Fibroblast of lung (primary cell): ENCODE data around the gene C2CD4A. TPM values are rescaled to one million over a fixed set of nuclear protein-coding genes. Genes with fewer than 3 reads are reported as not detected.

Experiments
- DNase-seq, 2 donors: peaks; one replicate each; pipeline versions ENCODE4 v3.0.0 to v3.0.0-alpha.2; 2010; ENCODE audit warnings: low read depth in 2 of 2
- H2AFZ ChIP-seq: 2 replicates; pipeline ENCODE4 v1.5.1; 2012; ENCODE audit warnings: low read length, control low read depth, inconsistent platforms
- H3K27ac ChIP-seq: 2 replicates; pipeline ENCODE4 v1.5.1; 2011; ENCODE audit warnings: low read length, control low read depth; ENCODE audit not compliant: insufficient read depth
- H3K27me3 ChIP-seq: 2 replicates; pipeline ENCODE4 v1.5.1; 2011; ENCODE audit warnings: mild to moderate bottlenecking, low read length; ENCODE audit not compliant: control insufficient read depth, insufficient read depth
- H3K36me3 ChIP-seq: 2 replicates; pipeline ENCODE4 v1.5.1; 2011; ENCODE audit warnings: low read length; ENCODE audit not compliant: control insufficient read depth, insufficient read depth
- H3K4me1 ChIP-seq: 2 replicates; pipeline ENCODE4 v1.5.1; 2011; ENCODE audit warnings: low read length; ENCODE audit not compliant: control insufficient read depth, insufficient read depth; ENCODE audit errors: extremely low read depth
- H3K4me2 ChIP-seq: 2 replicates; pipeline ENCODE4 v1.5.1; 2011; ENCODE audit warnings: low read length, control low read depth; ENCODE audit not compliant: insufficient read depth; ENCODE audit errors: extremely low read depth
- H3K4me3 ChIP-seq, 4 experiments: fragments of 200-600 bp in 1 of 4; sonication (generic) in 1 of 4; replicated peaks in 1 of 4; 2 replicates each; pipeline ENCODE4 v1.5.1; 2011 to 2016; ENCODE audit warnings: low read length in 4 of 4, low read depth in 3 of 4, mild to moderate bottlenecking in 3 of 4, control low read depth in 2 of 4, inconsistent platforms in 1 of 4, mixed read lengths in 1 of 4; ENCODE audit not compliant: insufficient read depth in 1 of 4; ENCODE audit errors: control extremely low read depth in 1 of 4
- H3K79me2 ChIP-seq: 2 replicates; pipeline ENCODE4 v1.5.1; 2012; ENCODE audit warnings: mild to moderate bottlenecking, low read length, inconsistent platforms; ENCODE audit not compliant: control insufficient read depth, insufficient read depth
- H3K9ac ChIP-seq: 2 replicates; pipeline ENCODE4 v1.5.1; 2011; ENCODE audit warnings: mild to moderate bottlenecking, low read length, control low read depth; ENCODE audit not compliant: insufficient read depth
- H3K9me3 ChIP-seq: 2 replicates; pipeline ENCODE4 v1.5.1; 2012; ENCODE audit warnings: low read depth, low read length; ENCODE audit not compliant: control insufficient read depth, insufficient read depth
- H4K20me1 ChIP-seq: 2 replicates; pipeline ENCODE4 v1.5.1; 2011; ENCODE audit warnings: low read length; ENCODE audit not compliant: control insufficient read depth, insufficient read depth; ENCODE audit errors: extremely low read depth
- CTCF ChIP-seq, 2 donors: IDR thresholded peaks in 1 of 2; conservative IDR thresholded peaks in 1 of 2; 1 replicate in 1 of 2; 2 replicates in 1 of 2; pipeline ENCODE4 v1.5.1; 2011 to 2012; ENCODE audit warnings: low read length in 2 of 2, control low read depth in 1 of 2, inconsistent platforms in 1 of 2, low read depth in 1 of 2, mild to moderate bottlenecking in 1 of 2
- EZH2 ChIP-seq: IDR thresholded peaks from 2 replicates; pipeline ENCODE4 v1.5.1; 2012; ENCODE audit warnings: low read length, control low read depth, mild to moderate bottlenecking; ENCODE audit errors: missing control alignments
- polyA plus RNA-seq, 2 donors: library from polyadenylated mRNA; depleted of rRNA in 1 of 2; stranded (reverse) in 1 of 2; unstranded in 1 of 2; fragments of >200 nt; gene quantifications; 2 replicates each; pipeline ENCODE4 v1.2.1, GENCODE V29; 2011 to 2012; ENCODE audit warnings: missing spikeins in 1 of 2
- total RNA-seq: library from RNA; depleted of rRNA; stranded (reverse); fragments of >200 nt; gene quantifications from 2 replicates; pipeline ENCODE4 v1.2.1, GENCODE V29; 2014

Gene C2CD4A
- total and polyA plus RNA-seq, 2 donors (not counting 1 experiment from before 2014, with no cell fraction given): not detected

GRCh38 chr15:62079594-62079993, 12.8 kb downstream of the C2CD4A start:
- H3K4me1 ChIP-seq: no peaks in the 10 kb centered on the region
- no peak overlapping the region for H2AFZ ChIP-seq
- no peak overlapping the region for H3K27ac ChIP-seq
- no peak for DNase-seq
- H3K27me3 ChIP-seq: no peaks in the 10 kb centered on the region
- H4K20me1 ChIP-seq: no peaks in the 10 kb centered on the region
- H3K36me3 ChIP-seq: no peaks in the 10 kb centered on the region
- no peaks in the 10 kb centered on the region for H3K79me2 ChIP-seq
- H3K4me2 ChIP-seq: no peak overlapping the region
- no peak for TF ChIP-seq EZH2
- TF ChIP-seq CTCF (conservative IDR thresholded peaks at IDR 0.05 in 1 of 2, IDR thresholded peaks at IDR 0.05 in 1 of 2; ENCODE audit: low read depth in 1 of 2, low read length in 2 of 2): no peak
- H3K9ac ChIP-seq: no peak overlapping the region
- H3K9me3 ChIP-seq: no peaks in the 10 kb centered on the region
- H3K4me3 ChIP-seq: no peak overlapping the region

GRCh38 chr15:62083194-62084154, 16.7 kb downstream of the C2CD4A start:
- DNase-seq: no peak
- no peak overlapping the region for H2AFZ ChIP-seq
- H3K9me3 ChIP-seq: no peaks in the 10 kb centered on the region
- TF ChIP-seq CTCF (conservative IDR thresholded peaks at IDR 0.05 in 1 of 2, IDR thresholded peaks at IDR 0.05 in 1 of 2; ENCODE audit: low read depth in 1 of 2, low read length in 2 of 2) (no peak), EZH2 (no peak)
- no peak overlapping the region for H3K27ac ChIP-seq
- H3K4me1 ChIP-seq: no peaks in the 10 kb centered on the region
- H3K9ac ChIP-seq: no peak overlapping the region
- H3K27me3 ChIP-seq: no peaks in the 10 kb centered on the region
- H4K20me1 ChIP-seq: no peaks in the 10 kb centered on the region
- H3K4me3 ChIP-seq: no peak overlapping the region
- no peak overlapping the region for H3K4me2 ChIP-seq
- no peaks in the 10 kb centered on the region for H3K36me3 ChIP-seq
- no peaks in the 10 kb centered on the region for H3K79me2 ChIP-seq

- no peaks in the 10 kb centered on the region for H3K36me3 ChIP-seq
- H4K20me1 ChIP-seq: no peaks in the 10 kb centered on the region
- H3K27ac ChIP-seq: no peak overlapping the region
- TF ChIP-seq EZH2 (no peak), CTCF (conservative IDR thresholded peaks at IDR 0.05 in 1 of 2, IDR thresholded peaks at IDR 0.05 in 1 of 2; ENCODE audit: low read depth in 1 of 2, low read length in 2 of 2) (no peak)
- H3K4me3 ChIP-seq: no peak overlapping the region
- no peaks in the 10 kb centered on the region for H3K27me3 ChIP-seq
- no peak overlapping the region for H3K4me2 ChIP-seq
- no peaks in the 10 kb centered on the region for H3K79me2 ChIP-seq
- H3K9ac ChIP-seq: no peak overlapping the region
- H2AFZ ChIP-seq: no peak overlapping the region
- no peaks in the 10 kb centered on the region for H3K9me3 ChIP-seq
- no peaks in the 10 kb centered on the region for H3K4me1 ChIP-seq
- peak in 1 of 2 donors; percentile 17 for DNase-seq
These were observed 19.0 kb downstream of the C2CD4A start for GRCh38 chr15:62085740-62086139.
